DLD1 (cell line): ENCODE measurements around the gene SPON1.
"Not testable (repeated sequence)": the region's sequence is repeated elsewhere in the genome, so short reads cannot be mapped to it uniquely, and the experiment has no call there.

ENCODE experiments used
- in situ Hi-C: cut with HindIII; loops from 2 replicates; pipeline ENCODE4 v1.10.0; 2017; ENCODE audit warnings: low sequenced_read_pairs

The SPON1 gene

DNA sequence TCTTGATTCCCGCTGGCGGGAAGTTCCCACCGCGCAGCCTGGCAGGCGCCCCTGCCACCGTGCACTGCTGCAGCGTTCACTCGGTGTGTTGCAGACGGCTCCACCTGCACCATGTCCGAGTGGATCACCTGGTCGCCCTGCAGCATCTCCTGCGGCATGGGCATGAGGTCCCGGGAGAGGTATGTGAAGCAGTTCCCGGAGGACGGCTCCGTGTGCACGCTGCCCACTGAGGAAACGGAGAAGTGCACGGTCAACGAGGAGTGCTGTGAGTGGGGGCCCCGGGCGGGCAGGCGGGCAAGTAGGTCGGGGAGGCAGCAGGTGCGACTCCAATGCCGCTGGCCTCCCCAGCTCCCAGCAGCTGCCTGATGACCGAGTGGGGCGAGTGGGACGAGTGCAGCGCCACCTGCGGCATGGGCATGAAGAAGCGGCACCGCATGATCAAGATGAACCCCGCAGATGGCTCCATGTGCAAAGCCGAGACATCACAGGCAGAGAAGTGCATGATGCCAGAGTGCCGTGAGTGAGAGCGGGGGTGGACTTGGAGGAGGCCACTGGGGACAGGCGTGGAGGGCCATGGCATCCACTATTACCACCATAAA, 296.8 kb downstream of the SPON1 start:
- in situ Hi-C loops: no loop called here

GRCh38 chr11:14259878-14260277, 297.4 kb downstream of the SPON1 start:
- in situ Hi-C loops: no loop called here

DNA sequence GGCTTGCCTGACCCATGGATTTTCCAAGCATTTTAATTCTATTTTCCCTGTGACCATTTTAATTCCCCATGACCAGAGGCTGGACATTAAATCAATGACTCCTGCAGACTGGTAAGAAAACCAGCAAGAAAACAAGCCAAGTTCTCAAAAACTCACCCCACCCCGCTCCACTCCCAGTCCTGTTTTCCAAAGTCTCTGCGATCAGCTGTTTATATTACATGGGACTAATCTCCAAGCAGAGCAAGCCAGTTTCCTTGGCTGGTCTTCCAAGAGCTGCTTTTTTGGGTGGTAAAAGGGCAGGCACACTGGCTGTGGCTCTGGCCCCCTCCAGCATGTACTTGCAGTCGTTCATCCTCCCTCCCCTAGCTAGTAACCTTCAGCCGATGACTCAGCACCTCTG, 298.5 kb downstream of the SPON1 start:
- in situ Hi-C loops: no loop called here

- in situ Hi-C loops: no loop called here
These were observed 299.8 kb downstream of the SPON1 start for GRCh38 chr11:14262271-14262846.

GRCh38 chr11:14264966-14265365, 302.4 kb downstream of the SPON1 start:
- in situ Hi-C loops: no loop called here

DNA sequence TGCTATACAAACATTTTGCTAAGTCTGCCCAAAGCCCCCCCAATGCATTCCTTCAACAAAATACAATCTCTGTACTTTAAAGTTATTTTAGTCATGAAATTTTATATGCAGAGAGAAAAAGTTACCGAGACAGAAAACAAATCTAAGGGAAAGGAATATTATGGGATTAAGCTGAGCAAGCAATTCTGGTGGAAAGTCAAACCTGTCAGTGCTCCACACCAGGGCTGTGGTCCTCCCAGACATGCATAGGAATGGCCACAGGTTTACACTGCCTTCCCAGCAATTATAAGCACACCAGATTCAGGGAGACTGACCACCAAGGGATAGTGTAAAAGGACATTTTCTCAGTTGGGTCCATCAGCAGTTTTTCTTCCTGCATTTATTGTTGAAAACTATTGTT, 304.1 kb downstream of the SPON1 start:
- in situ Hi-C loops: no loop called here

DNA sequence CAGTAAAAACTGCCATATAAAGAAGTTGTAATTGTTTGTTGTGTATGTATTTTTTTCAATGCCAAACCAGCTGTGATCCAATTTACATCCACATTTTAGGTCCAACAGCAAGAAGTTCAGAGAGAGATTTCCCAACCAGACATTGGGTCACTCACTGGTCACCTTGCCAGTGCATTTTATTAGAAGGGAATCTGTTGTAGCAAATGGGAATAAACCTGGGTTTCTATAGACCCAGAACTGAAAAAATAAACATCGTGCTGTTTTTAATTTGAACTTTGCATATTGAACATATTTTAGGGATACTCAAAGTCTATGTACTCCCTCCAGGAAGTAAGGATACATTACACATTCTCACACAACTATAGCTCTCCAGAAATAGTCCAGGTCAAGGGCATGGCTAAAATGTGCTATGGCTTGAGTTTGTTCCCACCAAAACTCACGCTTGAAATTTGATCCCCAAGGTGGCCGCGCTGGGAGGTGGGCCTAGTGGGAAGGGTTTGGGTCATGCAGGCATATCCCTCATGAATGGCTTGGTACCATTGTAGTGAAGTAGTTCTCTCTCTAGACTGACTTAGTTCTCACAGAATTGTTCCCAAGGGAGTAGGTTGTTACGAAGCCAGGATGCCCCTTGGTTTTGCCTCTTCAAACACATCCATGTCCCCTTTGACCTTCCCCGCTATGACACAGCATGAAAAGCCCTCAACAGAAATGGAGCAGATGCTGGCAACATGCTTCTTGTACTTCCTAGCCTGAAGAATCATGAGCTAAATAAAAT, 305.5 kb downstream of the SPON1 start:
- in situ Hi-C loops: no loop called here

- in situ Hi-C loops: no loop called here
These were observed 307.4 kb downstream of the SPON1 start for GRCh38 chr11:14269692-14270573.

DNA sequence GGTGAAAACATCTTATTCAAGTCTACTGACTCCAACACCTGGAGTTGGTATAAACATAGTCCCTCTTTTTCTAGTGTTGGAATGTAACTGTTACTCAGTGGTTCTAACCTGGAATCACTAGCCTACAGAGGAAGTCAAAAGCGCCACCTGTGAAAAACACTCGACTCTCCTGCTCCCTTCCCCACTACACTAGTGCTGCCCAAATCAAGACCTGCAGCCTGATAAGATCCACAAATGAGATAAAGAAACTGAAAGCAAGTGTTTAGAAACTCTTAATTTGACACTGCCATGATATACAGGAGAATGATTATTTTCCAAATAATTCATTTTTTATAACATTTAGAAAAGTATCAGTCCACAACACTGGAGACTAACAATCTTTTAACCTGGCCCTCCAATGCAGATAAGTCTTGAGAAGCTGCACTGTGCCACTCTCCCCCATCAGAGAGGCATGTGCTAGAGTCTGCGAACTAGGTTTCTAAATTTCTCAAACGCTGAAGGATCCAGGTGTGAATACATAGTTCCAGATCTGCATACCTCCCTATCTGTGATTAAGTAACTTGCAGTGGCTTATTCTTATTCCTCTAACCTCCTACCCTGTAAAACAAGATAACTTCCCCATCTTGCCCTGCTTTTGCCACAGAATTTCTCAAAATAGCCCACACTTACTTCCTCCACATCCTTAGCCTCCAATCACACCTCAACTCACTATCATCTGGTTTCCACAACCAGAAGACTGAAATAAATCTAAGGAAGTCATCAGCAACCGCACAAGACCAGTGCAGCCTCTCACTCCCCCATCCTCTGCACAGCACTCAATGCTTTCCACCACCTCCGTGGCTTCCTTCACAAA, 308.4 kb downstream of the SPON1 start:
- in situ Hi-C loops: no loop called here

DNA sequence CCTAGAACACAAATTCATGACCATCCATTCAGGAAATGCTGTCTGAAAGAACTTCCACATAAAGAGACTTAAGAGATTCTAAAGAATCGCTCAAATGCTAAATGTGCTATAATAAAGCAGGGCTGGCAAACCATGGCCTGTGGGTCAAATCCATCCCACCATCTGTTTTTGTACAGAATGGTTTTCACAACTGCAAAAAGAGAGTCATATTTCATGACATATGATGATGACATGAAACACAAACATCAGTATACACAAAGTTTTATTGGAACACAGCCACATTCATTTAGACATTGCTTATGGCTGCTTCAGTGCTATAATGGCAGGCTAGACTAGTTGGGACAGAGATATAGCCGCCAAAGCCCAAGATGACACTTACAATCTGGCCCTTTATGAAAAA, 311.4 kb downstream of the SPON1 start:
- in situ Hi-C loops: no loop called here

GRCh38 chr11:14275076-14275475, 312.6 kb downstream of the SPON1 start:
- in situ Hi-C loops: no loop called here

GRCh38 chr11:14278869-14279268, 316.3 kb downstream of the SPON1 start:
- in situ Hi-C loops: not testable (repeated sequence)

DNA sequence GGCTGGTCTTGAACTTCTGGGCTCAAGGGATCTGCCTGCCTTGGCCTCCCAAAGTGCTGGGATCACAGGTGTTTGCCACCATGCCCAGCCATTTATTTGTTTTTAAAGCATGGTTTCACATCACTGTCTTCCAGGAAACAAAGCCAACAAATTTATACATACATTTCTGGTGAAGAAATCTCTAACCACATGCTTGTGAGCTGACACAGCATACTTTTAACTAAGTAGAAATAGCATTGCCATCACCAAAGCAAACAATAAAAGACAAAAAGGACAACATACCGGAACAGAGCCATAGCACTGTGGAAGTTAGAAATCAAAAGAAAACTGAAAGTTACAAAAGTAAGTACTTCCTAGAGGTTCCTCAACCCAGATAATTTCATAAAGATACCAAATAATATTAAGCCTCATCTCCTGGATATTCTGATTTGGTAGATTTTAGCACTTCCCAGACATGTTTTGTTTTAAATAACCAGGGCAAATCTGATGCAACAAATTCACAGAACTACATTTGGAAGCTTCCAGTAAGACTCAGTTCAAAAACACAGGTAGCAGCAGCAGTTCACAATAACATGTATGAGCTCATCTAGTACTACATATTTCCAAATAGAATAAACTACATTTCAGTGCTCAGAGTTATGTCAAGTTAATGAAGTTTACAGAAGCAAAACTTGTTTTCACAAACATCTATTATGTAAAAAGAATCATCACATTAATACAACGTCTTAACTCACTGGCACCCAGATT, 325.8 kb downstream of the SPON1 start:
- in situ Hi-C loops: no loop called here

- in situ Hi-C loops: no loop called here
These were observed 327.9 kb downstream of the SPON1 start for GRCh38 chr11:14290422-14290821.

- in situ Hi-C loops: no loop called here
These were observed 337.4 kb downstream of the SPON1 start for GRCh38 chr11:14299921-14300320.

DNA sequence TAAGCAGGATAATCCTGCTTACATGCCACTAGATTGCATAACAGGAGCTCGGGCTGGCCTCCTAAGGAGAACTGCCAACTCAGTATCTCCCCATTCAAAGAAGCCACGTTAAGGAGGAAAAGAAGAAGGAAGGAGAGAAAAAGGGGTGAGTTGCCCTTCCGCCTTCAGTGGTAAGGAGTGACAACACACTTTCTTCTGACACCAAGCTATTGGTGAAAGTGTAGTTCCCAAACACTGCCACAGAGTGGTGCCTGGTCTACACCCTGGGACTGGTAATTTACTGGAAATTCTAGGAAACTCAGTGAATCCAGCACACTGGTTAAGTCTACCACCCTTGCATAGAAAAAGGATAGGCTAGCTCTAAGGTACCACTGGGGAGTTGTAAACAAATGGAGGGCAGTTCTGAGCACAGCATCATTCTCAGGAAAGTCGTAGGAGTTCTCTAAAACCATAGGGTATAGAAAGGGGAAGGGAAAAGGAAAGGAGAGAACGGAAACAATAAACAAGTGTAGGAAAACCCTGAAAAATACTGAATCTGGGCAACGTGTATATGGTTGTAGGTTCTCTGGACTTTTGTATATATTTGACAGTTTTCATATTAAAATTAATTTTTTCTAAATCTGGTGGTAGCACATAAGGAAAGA, 338.3 kb downstream of the SPON1 start:
- in situ Hi-C loops: no loop called here

DNA sequence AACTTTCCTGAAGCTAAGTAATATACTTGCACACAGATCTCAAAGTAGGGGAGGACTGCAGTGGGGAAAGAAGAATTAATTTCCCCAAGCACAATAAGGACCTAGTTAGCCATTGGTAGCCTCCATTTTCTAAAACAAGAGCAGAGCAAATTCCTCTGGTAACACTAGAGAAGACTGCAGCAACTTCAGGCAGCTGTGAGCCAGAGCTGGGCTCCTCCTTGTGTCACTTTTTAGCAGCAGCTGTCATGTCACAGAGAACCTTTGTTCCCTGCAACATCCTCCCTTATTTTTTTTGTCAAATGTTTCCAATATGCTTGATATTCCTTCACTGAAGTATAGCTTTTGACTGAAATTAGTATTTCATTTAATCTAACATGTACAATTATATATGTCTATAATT, 342.1 kb downstream of the SPON1 start:
- in situ Hi-C loops: no loop called here

GRCh38 chr11:14305649-14306048, 343.1 kb downstream of the SPON1 start:
- in situ Hi-C loops: no loop called here

- in situ Hi-C loops: no loop called here
These were observed 344.0 kb downstream of the SPON1 start for GRCh38 chr11:14306481-14306880.
